HG03571 (cell line): ENCODE data around the gene XCL2.
"Not testable (repeated sequence)": the region's sequence is repeated elsewhere in the genome, so short reads cannot be mapped to it uniquely, and the experiment has no call there.

ENCODE experiments used
- ATAC-seq: cut with Tn5 transposase; IDR thresholded peaks from one replicate; pipeline ENCODE4 v1.9.1; 2021; ENCODE audit not compliant: unreplicated experiment

Gene XCL2, protein sequence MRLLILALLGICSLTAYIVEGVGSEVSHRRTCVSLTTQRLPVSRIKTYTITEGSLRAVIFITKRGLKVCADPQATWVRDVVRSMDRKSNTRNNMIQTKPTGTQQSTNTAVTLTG

GRCh38 chr1:168543840-168544498, at the start of gene XCL2:
TSS of gene XCL2 (minus strand) at chr1:168543997. CDS start at chr1:168543964, 33 bp downstream.
- ATAC-seq, result not testable (repeated sequence)

DNA sequence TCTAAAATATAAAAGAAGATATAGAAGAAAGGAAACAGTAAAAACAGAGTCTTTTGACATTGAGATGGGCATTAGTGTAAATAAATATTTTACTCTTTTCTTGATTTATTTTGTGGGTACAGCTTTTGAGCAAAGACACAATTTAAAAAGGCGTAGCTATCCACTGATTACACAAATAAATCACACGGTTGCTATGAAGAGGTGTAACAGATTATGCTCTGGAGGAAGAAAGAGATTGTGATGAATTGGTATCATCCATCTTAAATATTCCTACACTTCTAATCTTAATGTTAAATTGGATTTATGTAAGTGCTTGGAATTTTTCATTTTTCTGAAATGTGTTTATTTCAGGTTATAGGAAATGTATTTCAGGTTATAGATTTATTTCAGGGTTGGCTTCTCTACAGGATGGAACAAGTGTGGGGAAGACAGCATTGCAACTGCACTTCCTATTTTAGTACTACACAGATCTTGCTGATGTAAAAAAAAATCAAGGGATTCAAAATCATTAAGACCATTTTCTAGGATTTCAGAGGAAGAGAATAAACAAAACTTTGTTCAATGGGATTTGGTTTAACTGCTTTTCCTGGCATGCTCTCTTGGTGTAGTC, 47.9 kb upstream of the XCL2 start:
- no peak for ATAC-seq

- no peak for ATAC-seq
Observed at GRCh38 chr1:168591066-168591465, 47.3 kb upstream of the XCL2 start.

GRCh38 chr1:168589167-168589566, 45.4 kb upstream of the XCL2 start:
- no peak for ATAC-seq

DNA sequence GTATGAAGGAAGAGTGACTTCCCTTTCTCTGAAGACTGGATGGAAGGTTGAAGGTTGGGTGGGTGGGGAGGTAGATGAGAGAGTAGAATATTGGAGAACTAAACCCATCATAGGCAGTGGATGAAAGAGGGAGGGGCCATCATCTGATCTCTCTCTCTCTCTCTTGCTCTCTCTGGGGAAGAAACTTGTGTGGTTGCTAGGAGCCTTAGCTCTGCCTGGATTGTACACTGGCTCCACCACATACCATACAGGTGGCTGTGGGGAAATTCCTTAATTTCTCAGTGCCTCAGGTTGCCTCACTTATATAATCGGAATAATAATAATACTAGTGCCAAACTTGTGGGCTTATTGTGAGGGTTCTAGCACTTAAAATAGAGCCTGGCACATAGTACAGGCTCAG, 42.1 kb upstream of the XCL2 start:
- no peak for ATAC-seq

- no peak for ATAC-seq
Observed at GRCh38 chr1:168585191-168585590, 41.4 kb upstream of the XCL2 start.

GRCh38 chr1:168583571-168583970, 39.8 kb upstream of the XCL2 start:
- no peak for ATAC-seq

DNA sequence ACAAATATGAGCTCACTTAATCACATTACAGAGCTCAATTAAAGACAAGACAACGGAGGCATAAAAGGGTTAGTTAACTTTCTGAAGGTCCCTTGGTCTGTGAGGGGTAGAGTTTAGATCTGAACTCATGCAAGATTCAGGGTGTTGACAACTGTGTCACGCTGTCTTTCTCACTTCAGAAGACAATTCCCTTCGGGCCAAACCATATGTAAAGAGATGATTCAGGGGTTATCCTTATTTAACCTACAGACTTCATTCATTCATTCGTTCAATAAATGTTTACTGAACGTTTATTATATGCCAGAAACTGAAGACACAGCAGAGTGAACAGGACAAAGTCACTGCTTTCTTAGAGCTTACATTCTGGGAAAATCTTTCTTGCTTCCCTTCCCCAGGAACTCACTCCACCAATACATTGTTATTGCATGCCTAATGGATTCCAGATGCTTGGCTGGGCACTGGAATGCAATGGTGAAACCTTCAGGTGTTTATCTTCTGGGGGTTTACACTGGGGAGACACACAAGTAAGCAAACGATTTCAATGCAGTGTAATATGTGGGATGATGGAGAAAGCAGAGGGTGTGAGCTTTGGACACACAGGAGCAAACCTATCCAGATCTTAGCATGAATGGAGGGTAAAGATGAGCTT, 39.0 kb upstream of the XCL2 start:
- ATAC-seq, result no peak

GRCh38 chr1:168581817-168582572, 38.2 kb upstream of the XCL2 start:
- ATAC-seq, result no peak

DNA sequence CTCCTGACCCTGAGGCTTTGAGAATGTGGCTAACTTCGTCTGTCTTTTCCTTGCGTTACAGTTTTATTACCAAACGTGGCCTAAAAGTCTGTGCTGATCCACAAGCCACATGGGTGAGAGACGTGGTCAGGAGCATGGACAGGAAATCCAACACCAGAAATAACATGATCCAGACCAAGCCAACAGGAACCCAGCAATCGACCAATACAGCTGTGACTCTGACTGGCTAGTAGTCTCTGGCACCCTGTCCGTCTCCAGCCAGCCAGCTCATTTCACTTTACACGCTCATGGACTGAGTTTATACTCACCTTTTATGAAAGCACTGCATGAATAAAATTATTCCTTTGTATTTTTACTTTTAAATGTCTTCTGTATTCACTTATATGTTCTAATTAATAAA, 37.2 kb upstream of the XCL2 start:
- ATAC-seq, result not testable (repeated sequence)

- not testable (repeated sequence) for ATAC-seq
Observed at GRCh38 chr1:168580290-168580689, 36.5 kb upstream of the XCL2 start.

DNA sequence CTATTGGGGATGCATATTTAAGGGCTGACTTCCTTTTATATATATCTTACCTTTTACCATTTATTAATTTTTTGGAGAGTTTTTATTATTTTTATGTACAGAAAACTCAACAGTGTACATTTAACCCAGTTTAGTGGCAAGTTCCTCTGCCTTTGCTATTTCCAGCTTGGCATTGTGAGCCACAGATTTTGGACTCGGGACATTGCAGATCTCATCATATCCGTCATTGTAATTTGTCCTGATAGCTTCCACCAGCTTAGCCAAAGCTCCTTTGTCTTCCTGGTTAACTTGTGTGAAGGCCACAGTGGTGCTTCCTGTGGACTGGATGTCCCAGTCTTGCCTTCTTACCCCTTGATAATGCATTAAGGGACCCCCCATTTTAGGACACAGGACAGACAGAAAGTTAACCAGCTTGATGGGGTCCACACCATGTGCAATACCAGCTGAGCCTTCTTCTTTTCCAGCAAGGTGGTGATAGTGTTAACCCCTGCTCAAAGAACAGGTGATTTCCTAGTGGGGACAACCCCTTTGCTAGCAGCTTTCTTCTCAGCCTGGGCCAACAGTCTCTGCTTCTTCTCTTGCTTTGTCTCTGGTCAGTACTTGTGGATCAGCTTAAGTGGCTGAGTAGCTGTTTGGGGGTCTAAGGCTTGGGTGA, 34.9 kb upstream of the XCL2 start:
- not testable (repeated sequence) for ATAC-seq

- ATAC-seq, result not testable (repeated sequence)
Observed at GRCh38 chr1:168576245-168576688, 32.5 kb upstream of the XCL2 start, which contains the start of gene XCL1. TSS of gene XCL1 (plus strand) at chr1:168576605. CDS start at chr1:168576638, 33 bp downstream.

GRCh38 chr1:168574234-168574633, 30.4 kb upstream of the XCL2 start:
- not testable (repeated sequence) for ATAC-seq

- no peak for ATAC-seq
Observed at GRCh38 chr1:168572633-168573032, 28.8 kb upstream of the XCL2 start.

DNA sequence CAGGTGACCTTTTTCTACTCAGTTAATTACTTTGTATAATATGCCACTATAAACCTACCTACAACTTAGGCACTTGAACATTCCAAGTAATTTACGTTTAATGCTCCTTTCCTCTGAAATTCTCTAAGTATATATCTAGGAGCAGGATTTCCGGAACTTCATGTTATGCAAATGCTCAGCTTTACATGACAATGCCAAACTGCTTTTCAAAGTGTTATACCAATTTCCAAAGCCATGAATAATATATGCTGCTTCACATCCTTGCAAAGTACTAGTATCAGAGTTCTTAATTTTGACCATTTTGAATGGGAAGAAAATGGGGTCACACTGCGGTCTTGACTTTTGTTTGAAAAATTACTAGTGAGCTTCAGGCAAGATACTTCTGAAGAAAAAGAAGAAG, 26.9 kb upstream of the XCL2 start:
- no peak for ATAC-seq

- no peak for ATAC-seq
Observed at GRCh38 chr1:168568346-168568745, 24.5 kb upstream of the XCL2 start.

DNA sequence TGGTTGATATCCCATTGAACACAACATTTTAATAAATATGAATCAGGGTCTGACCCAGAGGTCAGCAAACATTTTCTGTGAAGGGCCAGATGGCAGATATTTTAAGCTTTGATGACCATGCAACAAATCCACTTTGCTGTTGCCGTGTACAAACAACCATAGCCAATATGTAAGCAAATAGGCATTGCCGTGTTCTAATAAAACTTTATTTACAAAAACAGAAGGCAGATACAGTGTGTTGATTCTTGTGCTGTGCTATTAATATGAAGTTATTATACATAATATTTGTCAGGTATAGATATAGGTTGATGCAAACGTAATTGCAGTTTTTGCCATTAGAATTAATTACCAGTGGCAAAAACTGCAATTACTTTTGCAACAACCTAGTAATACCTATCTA, 23.8 kb upstream of the XCL2 start:
- ATAC-seq, result no peak

- no peak for ATAC-seq
Observed at GRCh38 chr1:168567007-168567406, 23.2 kb upstream of the XCL2 start.

DNA sequence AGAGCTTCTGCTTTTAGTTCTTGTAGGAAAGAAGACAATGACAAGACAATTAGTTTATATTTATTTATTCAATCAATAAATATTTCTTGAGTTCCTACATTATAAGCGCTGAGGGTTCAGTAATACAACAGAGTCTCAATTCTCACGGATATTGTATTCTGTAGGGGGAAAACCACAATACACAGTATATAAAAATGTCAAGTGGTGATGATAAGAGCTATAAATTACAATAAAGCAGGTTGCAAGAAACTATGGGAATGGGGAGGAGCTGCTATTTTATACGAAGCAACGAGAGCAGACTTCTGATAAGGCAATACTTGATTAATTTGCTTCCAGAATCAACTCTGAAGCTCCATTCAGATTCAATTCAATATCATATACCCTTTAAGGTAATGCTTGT, 22.0 kb upstream of the XCL2 start:
- ATAC-seq, result no peak

DNA sequence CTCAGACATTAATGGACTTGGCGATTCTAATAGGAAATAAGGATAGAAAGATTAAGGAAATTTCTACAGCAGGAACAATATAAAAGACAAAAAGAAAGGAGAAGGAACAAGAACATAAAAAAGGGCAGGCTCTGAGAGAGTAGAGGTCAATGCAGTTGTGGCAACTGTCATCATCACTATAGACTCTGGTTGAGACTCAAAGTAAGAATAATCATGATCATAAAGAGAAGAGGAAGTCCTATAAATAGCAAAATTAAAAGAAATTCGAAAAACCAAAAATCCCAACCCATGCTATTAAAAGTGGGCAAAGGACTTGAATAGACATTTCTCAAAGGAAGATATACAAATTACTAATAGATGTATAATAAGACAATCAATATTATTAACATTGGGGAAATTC, 18.2 kb upstream of the XCL2 start:
- ATAC-seq, result no peak
